ENCODE data around the gene TMEM203. TPM values are rescaled to one million over a fixed set of nuclear protein-coding genes. Genes with fewer than 3 reads are reported as not detected.

TMEM203 gene
- total RNA-seq, 2 donors from 2014 or later: 34.0 to 39.5 TPM

DNA sequence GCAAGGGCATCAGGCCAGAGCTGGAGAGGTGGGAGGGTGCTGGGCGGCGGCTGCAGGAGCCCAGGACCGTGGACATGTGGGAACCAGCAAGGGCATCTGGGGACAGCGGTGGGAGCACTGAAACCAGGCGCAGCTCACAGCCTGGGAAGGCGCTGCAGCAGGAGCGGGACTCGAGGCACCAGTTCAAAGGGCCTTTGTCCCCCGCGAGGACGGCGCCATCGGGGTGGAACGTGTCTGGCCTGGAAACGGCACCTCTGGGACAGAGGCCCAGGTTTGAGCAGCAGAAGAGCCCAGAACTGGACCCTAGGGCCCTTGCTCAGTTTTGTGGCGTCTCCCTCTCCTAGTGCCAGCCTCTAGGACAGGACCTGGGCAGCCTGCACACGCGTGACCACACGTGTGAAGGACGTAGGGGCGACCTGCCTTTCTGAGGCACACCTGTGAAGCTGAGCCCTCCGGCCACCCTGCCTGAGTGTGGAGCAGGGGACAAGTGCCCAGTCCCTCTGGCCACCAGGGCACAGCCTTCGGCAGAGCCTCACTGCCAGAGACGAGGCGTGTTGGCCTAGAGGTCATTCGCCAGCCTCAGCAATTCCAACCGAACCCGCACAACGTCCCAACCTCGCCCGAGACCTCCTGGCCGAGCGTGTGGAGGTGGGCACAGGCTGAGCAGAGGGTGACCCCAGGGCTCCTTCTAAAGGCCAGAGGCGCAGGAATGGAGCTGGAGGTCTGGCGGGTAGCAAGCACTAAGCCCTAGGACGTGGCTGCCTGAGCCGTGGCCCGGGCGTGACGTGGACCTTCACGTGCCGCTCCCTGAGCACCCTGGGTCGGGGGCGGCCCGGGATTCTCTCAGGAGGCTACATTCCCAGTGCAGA, 31.4 kb downstream of the TMEM203 start:
- no peaks in the 10 kb centered on the region for H3K4me1 Mint-ChIP-seq
- no peak for DNase-seq

DNA sequence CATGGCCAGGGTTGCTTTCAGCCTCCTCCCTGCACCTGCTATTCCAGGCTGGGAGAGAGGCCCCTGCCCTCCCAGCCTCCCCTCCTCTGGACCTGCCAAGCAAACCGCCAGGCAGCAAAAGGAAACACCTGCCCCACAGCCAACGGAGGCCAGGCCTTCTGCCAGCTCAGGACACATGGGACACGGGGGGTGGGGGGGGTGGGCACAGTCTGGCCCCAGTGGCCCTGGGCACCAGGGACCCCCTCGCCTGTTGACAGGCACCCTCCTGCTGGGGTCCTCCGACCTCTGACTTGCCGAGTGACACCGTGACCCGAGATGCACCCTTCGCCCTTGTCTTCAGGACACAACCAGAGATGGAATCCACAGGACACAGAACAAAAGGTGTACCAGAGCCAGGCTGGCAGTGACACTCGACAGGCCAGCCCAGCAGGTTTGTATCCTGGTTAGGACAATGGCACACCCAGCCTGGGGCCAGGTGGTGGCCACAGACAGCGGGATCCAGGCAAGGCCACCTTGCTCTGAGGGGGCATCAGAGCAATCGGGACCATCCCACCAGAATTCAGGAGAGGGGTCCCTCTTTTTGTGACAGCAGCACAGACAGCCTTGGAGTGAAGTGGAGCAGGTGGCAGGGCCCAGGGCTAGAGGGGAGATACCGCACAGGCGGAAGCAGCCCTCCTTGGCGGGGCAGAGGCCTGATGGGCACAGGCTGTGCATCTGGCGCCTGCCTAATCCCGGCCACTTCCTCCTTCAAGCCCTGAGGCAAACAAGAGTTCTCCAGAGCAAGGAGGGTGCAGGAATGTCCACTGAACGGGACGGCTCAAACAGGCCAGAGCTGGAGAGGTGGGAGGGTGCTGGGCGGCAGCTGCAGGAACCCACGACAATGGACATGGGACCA, 32.3 kb downstream of the TMEM203 start:
- TF ChIP-seq, protein P1, sequence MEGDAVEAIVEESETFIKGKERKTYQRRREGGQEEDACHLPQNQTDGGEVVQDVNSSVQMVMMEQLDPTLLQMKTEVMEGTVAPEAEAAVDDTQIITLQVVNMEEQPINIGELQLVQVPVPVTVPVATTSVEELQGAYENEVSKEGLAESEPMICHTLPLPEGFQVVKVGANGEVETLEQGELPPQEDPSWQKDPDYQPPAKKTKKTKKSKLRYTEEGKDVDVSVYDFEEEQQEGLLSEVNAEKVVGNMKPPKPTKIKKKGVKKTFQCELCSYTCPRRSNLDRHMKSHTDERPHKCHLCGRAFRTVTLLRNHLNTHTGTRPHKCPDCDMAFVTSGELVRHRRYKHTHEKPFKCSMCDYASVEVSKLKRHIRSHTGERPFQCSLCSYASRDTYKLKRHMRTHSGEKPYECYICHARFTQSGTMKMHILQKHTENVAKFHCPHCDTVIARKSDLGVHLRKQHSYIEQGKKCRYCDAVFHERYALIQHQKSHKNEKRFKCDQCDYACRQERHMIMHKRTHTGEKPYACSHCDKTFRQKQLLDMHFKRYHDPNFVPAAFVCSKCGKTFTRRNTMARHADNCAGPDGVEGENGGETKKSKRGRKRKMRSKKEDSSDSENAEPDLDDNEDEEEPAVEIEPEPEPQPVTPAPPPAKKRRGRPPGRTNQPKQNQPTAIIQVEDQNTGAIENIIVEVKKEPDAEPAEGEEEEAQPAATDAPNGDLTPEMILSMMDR (conservative IDR thresholded peaks at IDR 0.05): no peak
- Histone ChIP-seq H3K27me3 (ENCODE audit: control insufficient read depth, insufficient read depth, low read length, poor library complexity, severe bottlenecking) (peaks cover 76% of the 10 kb centered on the region), H3K9me3 (ENCODE audit: control insufficient read depth, low read length) (no peaks in the 10 kb centered on the region), H3K9ac (ENCODE audit: extremely low read depth, low read length, poor library complexity, severe bottlenecking) (no peak overlapping the region), H3K27ac (ENCODE audit: low read depth, low read length) (no peak overlapping the region), H3K4me3 (ENCODE audit: low read length) (no peak overlapping the region), H3K36me3 (ENCODE audit: control insufficient read depth, insufficient read depth, low read length) (no peaks in the 10 kb centered on the region), H3K4me1 (ENCODE audit: control insufficient read depth, insufficient read depth, low read length) (no peaks in the 10 kb centered on the region)
- H3K4me3 Mint-ChIP-seq: no peak overlapping the region
- 85 to 88% methylated on average over 11 to 21 of the region's 21 CpGs for WGBS, 2 experiments (ENCODE audit: insufficient coverage in 1 of 2, insufficient read length in 1 of 2)
- no peaks in the 10 kb centered on the region for H3K4me1 Mint-ChIP-seq
- DNase-seq: no peak
- H3K27me3 Mint-ChIP-seq (ENCODE audit: insufficient read depth): peaks cover 44% of the 10 kb centered on the region
- H3K36me3 Mint-ChIP-seq (ENCODE audit: low read depth): peaks cover 2% of the 10 kb centered on the region
- no peaks in the 10 kb centered on the region for H3K9me3 Mint-ChIP-seq
- H3K27ac Mint-ChIP-seq: no peak overlapping the region

More for the DNA sequence above, 31.4 kb downstream of the TMEM203 start:
- no peaks in the 10 kb centered on the region for H3K9me3 ChIP-seq (ENCODE audit: control insufficient read depth, low read length)
- WGBS, 2 experiments (ENCODE audit: insufficient coverage in 1 of 2, insufficient read length in 1 of 2): 89 to 91% methylated on average over 33 to 45 of the region's 45 CpGs
- peaks cover 36% of the 10 kb centered on the region for H3K27me3 Mint-ChIP-seq (ENCODE audit: insufficient read depth)
- no peak overlapping the region for H3K9ac ChIP-seq (ENCODE audit: extremely low read depth, low read length, poor library complexity, severe bottlenecking)
- H3K4me3 ChIP-seq (ENCODE audit: low read length): no peak overlapping the region
- H3K4me3 Mint-ChIP-seq: no peak overlapping the region
- H3K27ac Mint-ChIP-seq: no peak overlapping the region
- no peak overlapping the region for H3K27ac ChIP-seq (ENCODE audit: low read depth, low read length)
- TF ChIP-seq, protein P1 (conservative IDR thresholded peaks at IDR 0.05): no peak
- no peaks in the 10 kb centered on the region for H3K4me1 ChIP-seq (ENCODE audit: control insufficient read depth, insufficient read depth, low read length)
- H3K27me3 ChIP-seq (ENCODE audit: control insufficient read depth, insufficient read depth, low read length, poor library complexity, severe bottlenecking): peaks cover 67% of the 10 kb centered on the region
- H3K36me3 Mint-ChIP-seq (ENCODE audit: low read depth): peaks cover 2% of the 10 kb centered on the region
- no peaks in the 10 kb centered on the region for H3K9me3 Mint-ChIP-seq
- H3K36me3 ChIP-seq (ENCODE audit: control insufficient read depth, insufficient read depth, low read length): no peaks in the 10 kb centered on the region

DNA sequence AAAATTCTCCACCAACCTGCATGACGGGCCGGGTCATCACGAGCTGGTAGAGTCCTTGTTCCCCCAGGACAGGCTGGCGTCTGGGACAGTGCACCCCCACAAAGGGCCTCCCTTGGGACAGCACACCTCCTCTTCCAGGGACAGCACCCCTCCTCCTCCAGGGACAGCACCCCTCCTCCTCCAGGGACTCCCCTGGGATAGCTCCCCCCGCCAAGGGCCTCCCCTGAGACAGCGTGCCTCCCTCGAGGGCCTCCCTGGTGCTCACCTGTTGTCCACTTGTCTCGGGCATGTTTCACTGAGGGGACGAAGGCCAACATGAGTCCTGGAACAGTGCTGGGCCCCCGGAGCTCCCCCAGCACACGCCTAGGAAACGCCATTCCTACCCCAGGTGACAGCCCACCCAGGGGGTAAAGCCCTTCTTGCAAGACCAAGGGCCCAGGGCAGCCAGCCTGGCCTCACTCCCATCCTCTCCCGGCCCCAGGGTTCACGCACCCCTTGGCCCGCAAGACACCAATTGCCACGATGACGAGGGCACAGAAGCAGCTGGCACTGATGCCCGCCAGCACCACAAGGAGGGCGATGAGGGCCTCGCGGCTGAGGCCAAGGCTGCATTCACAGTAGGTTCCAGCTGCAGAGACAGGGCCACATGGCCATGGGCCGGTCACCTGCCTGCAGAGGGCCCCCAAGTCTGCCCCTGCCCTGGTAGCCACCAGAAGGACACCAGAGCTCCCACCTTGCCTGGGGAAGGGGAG, 34.1 kb downstream of the TMEM203 start:
- whole genome bisulfite sequencing, 2 experiments (ENCODE audit: insufficient coverage in 1 of 2, insufficient read length in 1 of 2): 87 to 91% methylated on average over 15 to 22 of the region's 22 CpGs
- H3K27ac Mint-ChIP-seq: no peak overlapping the region
- Histone ChIP-seq H3K4me1 (ENCODE audit: control insufficient read depth, insufficient read depth, low read length) (no peaks in the 10 kb centered on the region), H3K4me3 (ENCODE audit: low read length) (no peak overlapping the region), H3K27ac (ENCODE audit: low read depth, low read length) (no peak overlapping the region), H3K36me3 (ENCODE audit: control insufficient read depth, insufficient read depth, low read length) (no peaks in the 10 kb centered on the region), H3K9me3 (ENCODE audit: control insufficient read depth, low read length) (no peaks in the 10 kb centered on the region), H3K9ac (ENCODE audit: extremely low read depth, low read length, poor library complexity, severe bottlenecking) (no peak overlapping the region), H3K27me3 (ENCODE audit: control insufficient read depth, insufficient read depth, low read length, poor library complexity, severe bottlenecking) (peaks cover 94% of the 10 kb centered on the region)
- TF ChIP-seq, protein P1 (conservative IDR thresholded peaks at IDR 0.05): no peak
- H3K9me3 Mint-ChIP-seq: no peaks in the 10 kb centered on the region
- no peaks in the 10 kb centered on the region for H3K4me1 Mint-ChIP-seq
- no peak overlapping the region for H3K4me3 Mint-ChIP-seq
- DNase-seq: no peak
- no peaks in the 10 kb centered on the region for H3K36me3 Mint-ChIP-seq (ENCODE audit: low read depth)
- H3K27me3 Mint-ChIP-seq (ENCODE audit: insufficient read depth): peaks cover 61% of the 10 kb centered on the region
